OCI-LY3 (cell line): ENCODE data around the gene SYNJ1.

Experiments used
- H2AFZ ChIP-seq: fragments of 200-600, 300-600 bp; shearing (Covaris generic); 2 replicates; pipeline ENCODE4 v1.6.0; 2014; ENCODE audit warnings: antibody characterized with exemption, low read depth, low read length
- H3K27ac ChIP-seq: fragments of 200-600, 300-600 bp; sonication (generic); 2 replicates; pipeline ENCODE4 v1.5.1; 2014; ENCODE audit warnings: mild to moderate bottlenecking, low read length, moderate library complexity, mixed read lengths
- H3K27me3 ChIP-seq: fragments of 200-600, 300-600 bp; sonication (generic); 2 replicates; pipeline ENCODE4 v1.6.1; 2014; ENCODE audit warnings: low read depth, low read length, mixed read lengths
- H3K36me3 ChIP-seq: fragments of 200-600, 300-600 bp; sonication (generic); replicated peaks from 2 replicates; pipeline ENCODE3; 2014; ENCODE audit warnings: low read depth, low read length, mixed read lengths
- H3K4me1 ChIP-seq: fragments of 300-600, 200-600 bp; sonication (generic); 2 replicates; pipeline ENCODE4 v1.6.1; 2014; ENCODE audit warnings: low read length, mixed read lengths
- H3K4me2 ChIP-seq: fragments of 200-600, 300-600 bp; sonication (generic); 2 replicates; pipeline ENCODE4 v1.6.1; 2014; ENCODE audit warnings: low read length, mixed read lengths
- H3K4me3 ChIP-seq: fragments of 300-600, 200-600 bp; sonication (generic); 2 replicates; pipeline ENCODE4 v1.5.1; 2014; ENCODE audit warnings: antibody characterized with exemption, mild to moderate bottlenecking, low read length, moderate library complexity
- H3K79me2 ChIP-seq: fragments of 300-600, 200-600 bp; shearing (Covaris generic); 2 replicates; pipeline ENCODE4 v1.6.1; 2014; ENCODE audit warnings: mild to moderate bottlenecking, low read length, mixed read lengths
- H3K9ac ChIP-seq: fragments of 300-600, 200-600 bp; shearing (Covaris generic); 2 replicates; pipeline ENCODE4 v1.6.0; 2014; ENCODE audit warnings: mild to moderate bottlenecking, low read length, moderate library complexity
- H3K9me3 ChIP-seq: fragments of 200-600, 300-600 bp; shearing (Covaris generic); 2 replicates; pipeline ENCODE4 v1.6.1; 2014; ENCODE audit warnings: low read length, mixed read lengths; ENCODE audit not compliant: insufficient read depth
- H4K20me1 ChIP-seq: fragments of 200-600, 300-600 bp; sonication (generic); 2 replicates; pipeline ENCODE4 v1.6.1; 2016; ENCODE audit warnings: low read length, mixed read lengths; ENCODE audit not compliant: insufficient read depth
- EZH2phosphoT487 ChIP-seq: fragments of 200-600 bp; shearing (Covaris generic); IDR thresholded peaks from 2 replicates; pipeline ENCODE4 v1.6.1; 2018; ENCODE audit warnings: antibody characterized with exemption, mixed run types, low read depth
- TF ChIP-seq, protein P1 (sequence below): fragments of 200-600, 300-600 bp; sonication (generic); IDR thresholded peaks from 2 replicates; pipeline ENCODE4 v1.5.1; 2014; ENCODE audit warnings: antibody characterized with exemption, low read length, low read depth

Gene SYNJ1

DNA sequence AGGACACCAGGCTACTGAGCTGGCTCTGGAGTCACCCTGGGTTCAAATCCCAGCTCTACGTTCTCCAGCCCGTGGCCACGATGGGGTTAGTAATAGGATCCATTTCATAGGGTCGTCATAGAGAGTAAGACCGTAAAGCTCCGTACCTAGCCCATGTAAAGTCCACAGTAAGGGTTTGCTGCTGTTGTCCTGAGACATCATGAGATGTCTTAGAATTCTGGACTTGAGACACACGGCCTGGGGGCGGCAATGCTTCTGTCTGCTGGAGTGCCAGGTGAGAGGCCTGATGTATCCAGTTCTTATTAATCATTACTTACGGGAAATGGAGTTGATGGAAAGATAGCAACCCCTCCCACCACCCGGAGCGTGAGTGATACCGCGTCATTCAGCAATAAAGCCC is 146.1 kb downstream of the SYNJ1 start:
- no peaks in the 10 kb centered on the region for H3K79me2 ChIP-seq
- no peak overlapping the region for H2AFZ ChIP-seq
- H4K20me1 ChIP-seq, result no peaks in the 10 kb centered on the region
- H3K27me3 ChIP-seq, result no peaks in the 10 kb centered on the region
- no peaks in the 10 kb centered on the region for H3K36me3 ChIP-seq
- no peak for TF ChIP-seq EZH2phosphoT487
- TF ChIP-seq, protein P1, sequence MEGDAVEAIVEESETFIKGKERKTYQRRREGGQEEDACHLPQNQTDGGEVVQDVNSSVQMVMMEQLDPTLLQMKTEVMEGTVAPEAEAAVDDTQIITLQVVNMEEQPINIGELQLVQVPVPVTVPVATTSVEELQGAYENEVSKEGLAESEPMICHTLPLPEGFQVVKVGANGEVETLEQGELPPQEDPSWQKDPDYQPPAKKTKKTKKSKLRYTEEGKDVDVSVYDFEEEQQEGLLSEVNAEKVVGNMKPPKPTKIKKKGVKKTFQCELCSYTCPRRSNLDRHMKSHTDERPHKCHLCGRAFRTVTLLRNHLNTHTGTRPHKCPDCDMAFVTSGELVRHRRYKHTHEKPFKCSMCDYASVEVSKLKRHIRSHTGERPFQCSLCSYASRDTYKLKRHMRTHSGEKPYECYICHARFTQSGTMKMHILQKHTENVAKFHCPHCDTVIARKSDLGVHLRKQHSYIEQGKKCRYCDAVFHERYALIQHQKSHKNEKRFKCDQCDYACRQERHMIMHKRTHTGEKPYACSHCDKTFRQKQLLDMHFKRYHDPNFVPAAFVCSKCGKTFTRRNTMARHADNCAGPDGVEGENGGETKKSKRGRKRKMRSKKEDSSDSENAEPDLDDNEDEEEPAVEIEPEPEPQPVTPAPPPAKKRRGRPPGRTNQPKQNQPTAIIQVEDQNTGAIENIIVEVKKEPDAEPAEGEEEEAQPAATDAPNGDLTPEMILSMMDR, result no peak
- no peaks in the 10 kb centered on the region for H3K4me1 ChIP-seq
- H3K4me2 ChIP-seq, result no peak overlapping the region
- H3K9ac ChIP-seq, result no peak overlapping the region
- no peaks in the 10 kb centered on the region for H3K9me3 ChIP-seq
- no peak overlapping the region for H3K27ac ChIP-seq
- H3K4me3 ChIP-seq, result no peak overlapping the region

DNA sequence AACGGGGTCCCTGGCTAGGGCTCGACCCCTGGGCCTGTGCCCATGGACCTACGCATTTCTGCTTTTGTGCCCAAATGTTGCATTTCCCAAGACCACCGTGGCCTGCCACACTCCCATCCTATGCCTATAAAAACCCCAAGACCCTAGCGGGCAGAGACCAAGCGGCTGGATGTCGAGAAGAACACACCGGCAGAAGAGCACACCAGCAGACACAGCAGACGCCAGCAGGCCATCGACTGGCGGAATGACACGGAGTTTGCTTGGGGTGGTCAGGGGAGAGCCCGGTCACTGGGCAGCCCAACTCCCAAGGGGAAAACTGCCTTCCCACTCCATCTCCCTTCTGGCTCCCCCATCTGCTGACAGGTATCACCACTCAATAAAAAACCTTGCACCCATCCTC is 146.9 kb downstream of the SYNJ1 start:
- Histone ChIP-seq H3K9ac (no peak overlapping the region), H3K4me1 (no peaks in the 10 kb centered on the region), H3K4me2 (no peak overlapping the region), H3K79me2 (no peaks in the 10 kb centered on the region), H3K4me3 (no peak overlapping the region), H3K36me3 (no peaks in the 10 kb centered on the region), H3K27ac (no peak overlapping the region), H2AFZ (no peak overlapping the region), H3K27me3 (no peaks in the 10 kb centered on the region), H4K20me1 (no peaks in the 10 kb centered on the region), H3K9me3 (no peaks in the 10 kb centered on the region)
- TF ChIP-seq EZH2phosphoT487, result no peak
